ENCODE measurements around the gene NREP.
A peak's percentile ranks its signal among the peaks of the same experiment; 100 is the strongest.

Gene NREP

DNA sequence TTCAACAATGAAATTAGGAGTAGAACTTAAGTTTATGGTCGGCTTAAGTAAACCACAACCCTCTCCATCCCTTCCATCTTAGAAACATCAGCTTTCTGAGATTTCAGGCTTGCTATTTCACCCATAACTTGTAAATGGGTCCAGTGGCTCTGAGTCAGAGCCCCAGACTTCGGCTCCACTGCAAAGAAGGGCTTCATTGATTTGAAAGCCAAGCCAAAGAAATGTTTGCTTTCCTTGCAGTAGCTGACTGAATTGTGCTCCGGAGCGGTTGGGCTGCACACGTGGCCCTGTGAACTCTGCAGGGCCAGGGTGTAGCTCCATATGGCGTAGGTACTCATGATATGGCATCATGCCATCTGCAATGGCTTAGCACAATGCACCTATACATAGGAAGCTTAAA, 57.0 kb downstream of the NREP start:
- no peak for DNase-seq (ENCODE audit: insufficient read length, low spot score)
- TF ChIP-seq CTCF (IDR thresholded peaks at IDR 0.05; ENCODE audit: insufficient read depth, missing control alignments): no peak

DNA sequence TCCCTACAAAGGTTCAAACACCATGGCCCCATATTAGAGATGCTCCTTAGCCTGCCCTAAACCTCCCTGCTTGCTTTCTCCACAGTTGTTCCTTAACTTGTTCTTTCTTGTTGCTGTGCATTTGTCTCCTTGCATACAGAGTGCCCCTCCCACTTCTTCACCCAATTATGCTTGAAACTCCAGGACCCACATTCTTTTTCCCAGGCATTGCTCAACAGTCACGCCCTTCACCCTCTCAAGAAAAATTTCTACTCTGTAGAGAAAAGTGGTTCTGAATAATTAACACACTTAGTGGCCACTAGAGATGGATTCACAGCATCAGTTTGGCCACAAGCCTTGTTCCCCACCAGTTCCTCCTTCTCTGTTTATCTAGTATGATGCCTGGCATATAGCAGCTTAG, 57.7 kb downstream of the NREP start:
- FAIRE-seq (no peak), DNase-seq (ENCODE audit: insufficient read length, low spot score) (no peak)
- TF ChIP-seq CTCF (IDR thresholded peaks at IDR 0.05; ENCODE audit: insufficient read depth, missing control alignments): no peak

More for the DNA sequence above, 57.0 kb downstream of the NREP start:
- FAIRE-seq: no peak

GRCh38 chr5:111697881-111698757, 58.9 kb downstream of the NREP start:
- FAIRE-seq: no peak
- TF ChIP-seq CTCF (IDR thresholded peaks at IDR 0.05; ENCODE audit: insufficient read depth, missing control alignments): peak; percentile 4
- no peak for DNase-seq (ENCODE audit: insufficient read length, low spot score)

- FAIRE-seq: no peak
- no peak for DNase-seq (ENCODE audit: insufficient read length, low spot score)
- TF ChIP-seq CTCF (IDR thresholded peaks at IDR 0.05; ENCODE audit: insufficient read depth, missing control alignments): no peak
Observed at GRCh38 chr5:111697215-111697614, 59.8 kb downstream of the NREP start.

GRCh38 chr5:111695991-111696390, 61.0 kb downstream of the NREP start:
- no peak for DNase-seq (ENCODE audit: insufficient read length, low spot score)
- TF ChIP-seq CTCF (IDR thresholded peaks at IDR 0.05; ENCODE audit: insufficient read depth, missing control alignments): no peak
- no peak for FAIRE-seq

GRCh38 chr5:111694133-111694532, 62.9 kb downstream of the NREP start:
- FAIRE-seq (no peak), DNase-seq (ENCODE audit: insufficient read length, low spot score) (no peak)
- TF ChIP-seq CTCF (IDR thresholded peaks at IDR 0.05; ENCODE audit: insufficient read depth, missing control alignments): no peak

DNA sequence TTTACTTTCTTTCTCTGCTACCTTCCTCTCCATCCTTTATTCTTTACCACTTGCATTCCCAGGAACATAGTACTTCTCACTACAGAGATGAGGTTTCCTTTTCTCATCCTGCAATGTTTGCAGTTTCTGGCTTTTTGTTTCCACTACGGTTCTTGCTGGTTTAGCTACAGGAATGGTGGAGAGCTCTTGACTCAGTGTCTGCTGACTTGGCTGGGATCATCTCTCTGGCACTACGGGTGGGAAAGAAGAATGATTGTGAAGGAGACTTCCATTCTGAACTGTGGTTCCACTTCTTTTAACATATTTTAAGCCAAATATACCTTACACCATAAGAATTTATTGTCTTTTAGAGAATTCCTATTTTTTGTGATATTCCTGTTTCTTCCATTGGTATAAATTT, 65.1 kb downstream of the NREP start:
- no peak for FAIRE-seq
- DNase-seq (ENCODE audit: insufficient read length, low spot score): no peak
- TF ChIP-seq CTCF (IDR thresholded peaks at IDR 0.05; ENCODE audit: insufficient read depth, missing control alignments): no peak
